Stomach smooth muscle (tissue), 2 donors: ENCODE results near the gene ZC3H10.

ENCODE experiments used
- H3K27ac ChIP-seq: one replicate; pipeline ENCODE4 v1.7.0; 2013; ENCODE audit warnings: mild to moderate bottlenecking, low read length, inconsistent platforms
- H3K27me3 ChIP-seq, 2 donors: one replicate each; pipeline ENCODE4 v1.7.0; 2013; ENCODE audit warnings: low read length in 2 of 2; ENCODE audit not compliant: insufficient read depth in 2 of 2, control insufficient read depth in 1 of 2
- H3K36me3 ChIP-seq, 2 donors: one replicate each; pipeline ENCODE4 v1.7.0; 2013; ENCODE audit warnings: low read length in 2 of 2; ENCODE audit not compliant: control insufficient read depth in 2 of 2, insufficient read depth in 2 of 2
- H3K4me1 ChIP-seq: one replicate; pipeline ENCODE4 v1.7.0; 2013; ENCODE audit warnings: low read length; ENCODE audit not compliant: control insufficient read depth, insufficient read depth
- H3K4me3 ChIP-seq, 2 donors: one replicate each; pipeline ENCODE4 v1.7.0; 2013; ENCODE audit warnings: low read length in 2 of 2
- H3K9ac ChIP-seq, 2 donors: one replicate each; pipeline ENCODE4 v1.7.0; 2013; ENCODE audit warnings: low read length in 2 of 2, mild to moderate bottlenecking in 1 of 2
- H3K9me3 ChIP-seq, 2 donors: one replicate each; pipeline ENCODE4 v1.7.0; 2013; ENCODE audit warnings: low read length in 2 of 2; ENCODE audit not compliant: control insufficient read depth in 2 of 2
- donor health status: healthy.
- donor health status: Pancreatic carcinoma.

ZC3H10 gene

DNA sequence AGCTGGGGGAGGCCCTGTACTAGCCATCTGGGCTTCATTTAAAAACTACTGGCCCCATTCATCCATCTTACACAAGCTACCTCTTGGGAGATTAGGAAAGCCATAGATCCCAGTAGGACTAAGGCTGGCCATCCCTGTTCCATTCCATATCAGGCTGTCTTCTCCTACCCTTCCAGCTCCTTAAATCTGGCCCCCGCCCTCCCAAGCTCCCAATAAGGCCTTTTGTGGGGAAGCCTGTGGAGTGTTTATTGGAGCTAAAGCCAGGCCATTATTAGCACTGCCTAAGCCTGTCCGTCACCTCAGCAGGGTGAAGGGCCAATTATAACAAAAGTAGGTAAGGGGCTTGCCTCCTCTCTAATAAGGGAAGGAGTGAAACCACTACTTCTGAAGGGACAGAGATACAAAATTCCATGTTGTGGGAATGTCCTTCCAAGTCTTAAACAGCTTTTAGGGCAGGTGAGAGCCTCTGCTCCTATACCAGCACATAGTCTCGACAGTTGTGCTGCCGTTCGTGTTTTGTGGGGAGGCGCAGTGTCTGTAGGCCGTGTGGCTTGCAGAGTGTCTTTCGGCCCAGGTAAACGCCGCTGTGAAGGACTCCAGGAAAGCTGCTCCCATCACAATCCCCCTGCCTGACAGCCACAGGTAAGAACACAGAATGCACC is 43.8 kb downstream of the ZC3H10 start:
- H3K36me3 ChIP-seq, result peaks cover 38 to 49% of the 10 kb centered on the region in 2 donors
- peak overlapping the region; percentile 100 for H3K9ac ChIP-seq
- peaks cover 57% of the 10 kb centered on the region for H3K4me1 ChIP-seq
- no peaks in the 10 kb centered on the region for H3K27me3 ChIP-seq
- no peaks in the 10 kb centered on the region for H3K9me3 ChIP-seq
- peak overlapping the region; percentile 100 for H3K27ac ChIP-seq
- H3K4me3 ChIP-seq, result peak overlapping the region; percentile 99

GRCh38 chr12:56162468-56163290 is 44.6 kb downstream of the ZC3H10 start:
- no peaks in the 10 kb centered on the region for H3K27me3 ChIP-seq
- peaks cover 49% of the 10 kb centered on the region for H3K4me1 ChIP-seq
- peak overlapping the region in 1 of 2 donors; percentile 99 for H3K4me3 ChIP-seq
- H3K9ac ChIP-seq, result no peak overlapping the region
- peak overlapping the region; percentile 100 for H3K27ac ChIP-seq
- no peaks in the 10 kb centered on the region for H3K9me3 ChIP-seq
- peaks cover 42 to 53% of the 10 kb centered on the region in 2 donors for H3K36me3 ChIP-seq

DNA sequence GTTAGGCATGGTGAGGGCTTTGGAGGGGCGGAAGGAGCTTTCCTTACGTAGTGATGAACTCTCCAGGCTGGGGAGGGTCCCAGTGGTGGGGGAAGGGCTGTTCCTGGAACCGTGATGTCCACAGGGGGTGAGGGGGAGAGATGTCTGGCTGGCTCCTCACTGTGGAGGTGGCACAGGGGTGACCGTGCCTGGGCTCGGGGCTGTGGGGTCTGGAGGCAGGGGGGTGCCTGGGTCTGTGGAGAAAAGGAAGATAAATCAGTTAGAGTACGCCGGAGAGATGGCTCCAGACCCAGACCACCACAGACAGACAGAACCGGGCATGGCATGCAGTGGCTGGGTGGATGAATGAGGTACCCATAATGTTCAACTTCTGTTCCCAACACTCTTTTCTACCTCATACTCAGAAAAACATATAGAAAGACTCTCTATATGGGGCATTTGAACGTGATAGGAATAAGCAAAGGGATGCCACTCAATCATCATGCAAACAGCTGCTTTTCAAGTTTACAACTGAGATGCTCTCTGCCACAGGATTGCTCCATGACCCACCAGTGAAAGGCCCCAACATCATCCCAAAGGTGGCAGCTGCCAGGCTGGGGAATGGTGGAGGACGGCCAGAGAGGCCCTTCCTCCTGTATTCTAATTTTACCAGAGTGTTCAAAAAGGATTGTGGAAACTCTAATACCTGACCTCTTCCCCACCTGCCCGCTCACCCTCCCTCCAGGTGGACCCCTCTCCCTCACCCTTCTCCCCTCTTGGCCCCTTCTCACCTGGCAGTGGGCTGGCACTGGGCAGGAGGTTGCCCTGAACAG is 45.7 kb downstream of the ZC3H10 start:
- Histone ChIP-seq H3K9me3 (no peaks in the 10 kb centered on the region), H3K9ac (no peak overlapping the region), H3K27me3 (no peaks in the 10 kb centered on the region), H3K27ac (peak overlapping the region; percentile 100), H3K4me3 (no peak overlapping the region), H3K36me3 (peaks cover 46 to 58% of the 10 kb centered on the region in 2 donors), H3K4me1 (peaks cover 49% of the 10 kb centered on the region)

GRCh38 chr12:56164345-56164729 is 46.3 kb downstream of the ZC3H10 start:
- H3K27ac ChIP-seq, result no peak overlapping the region
- peaks cover 49 to 55% of the 10 kb centered on the region in 2 donors for H3K36me3 ChIP-seq
- no peaks in the 10 kb centered on the region for H3K9me3 ChIP-seq
- H3K27me3 ChIP-seq, result no peaks in the 10 kb centered on the region
- peaks cover 46% of the 10 kb centered on the region for H3K4me1 ChIP-seq
- H3K9ac ChIP-seq, result no peak overlapping the region
- no peak overlapping the region for H3K4me3 ChIP-seq

DNA sequence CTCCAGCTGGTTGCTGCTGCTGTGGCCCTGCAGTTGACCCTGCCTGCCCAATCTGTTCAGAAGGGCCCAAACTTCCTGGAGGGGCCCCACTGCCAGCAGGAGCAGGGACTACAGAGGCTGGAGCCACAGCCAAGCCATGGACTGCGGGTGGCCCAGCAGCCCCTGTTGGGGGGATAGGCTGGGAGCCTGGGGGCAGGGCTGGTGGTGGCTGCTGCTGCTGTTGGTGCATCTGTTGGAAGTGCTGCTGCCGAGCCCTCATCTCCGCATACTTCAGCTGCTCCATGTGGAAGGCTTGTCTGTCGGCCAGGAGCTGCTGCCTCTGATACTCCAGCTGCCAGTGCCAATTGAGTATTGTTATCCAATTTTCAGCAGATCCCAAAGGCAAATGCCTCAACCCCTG is 47.3 kb downstream of the ZC3H10 start:
- Histone ChIP-seq H3K9me3 (no peaks in the 10 kb centered on the region), H3K27ac (peak overlapping the region; percentile 24), H3K36me3 (peaks cover 44 to 56% of the 10 kb centered on the region in 2 donors), H3K9ac (no peak overlapping the region), H3K4me1 (peaks cover 36% of the 10 kb centered on the region), H3K27me3 (no peaks in the 10 kb centered on the region), H3K4me3 (no peak overlapping the region)

DNA sequence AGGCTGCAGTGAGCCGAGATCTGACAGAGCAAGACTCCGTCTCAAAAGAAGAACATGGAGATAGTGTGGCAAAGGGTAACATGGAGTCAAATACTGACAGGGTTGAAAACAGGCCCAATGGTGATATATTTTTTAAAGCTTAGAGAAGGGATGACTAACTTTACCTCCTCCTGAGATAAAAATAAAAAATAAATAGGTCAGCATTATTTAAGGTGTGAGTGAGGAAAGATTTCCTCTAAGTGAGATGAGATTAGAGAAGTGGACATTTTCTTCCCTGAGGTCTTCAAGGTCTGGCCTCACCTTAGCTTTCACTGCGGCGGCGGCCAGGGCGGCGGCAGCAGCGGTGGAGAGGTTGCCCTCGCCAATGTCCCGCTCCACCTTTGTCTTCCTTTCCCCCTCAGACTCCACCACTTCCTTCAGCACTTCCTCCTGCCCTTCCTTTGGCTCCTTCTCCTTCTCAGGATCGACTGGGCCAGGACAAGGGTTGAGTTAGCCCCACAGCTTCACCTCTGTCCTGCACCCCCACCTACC is 51.2 kb downstream of the ZC3H10 start:
- Histone ChIP-seq H3K36me3 (peaks cover 44 to 63% of the 10 kb centered on the region in 2 donors), H3K27ac (no peak overlapping the region), H3K9me3 (no peaks in the 10 kb centered on the region), H3K4me1 (peaks cover 4% of the 10 kb centered on the region), H3K9ac (no peak overlapping the region), H3K4me3 (no peak overlapping the region), H3K27me3 (no peaks in the 10 kb centered on the region)

DNA sequence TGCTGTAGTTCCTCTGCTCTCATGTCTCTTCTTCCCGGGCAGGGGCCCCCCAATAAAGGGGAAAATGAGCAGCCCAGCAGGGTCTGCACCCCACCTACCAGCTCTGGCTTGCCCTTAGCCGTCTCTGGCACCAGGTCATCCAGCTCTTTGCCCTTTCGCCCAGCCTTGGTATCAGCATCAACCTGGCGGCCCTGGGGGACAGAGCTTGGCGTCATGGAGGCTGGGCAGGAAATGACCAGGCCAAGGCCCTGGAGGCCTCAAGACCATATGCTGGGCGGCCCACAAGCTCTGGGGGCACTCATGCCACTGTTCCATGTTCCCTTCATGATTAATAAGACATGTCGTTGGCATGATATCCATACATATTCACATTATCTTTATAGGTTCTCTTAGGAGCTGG is 54.8 kb downstream of the ZC3H10 start:
- no peaks in the 10 kb centered on the region for H3K27me3 ChIP-seq
- H3K9me3 ChIP-seq, result no peaks in the 10 kb centered on the region
- no peak overlapping the region for H3K4me3 ChIP-seq
- H3K4me1 ChIP-seq, result no peaks in the 10 kb centered on the region
- H3K9ac ChIP-seq, result no peak overlapping the region
- no peak overlapping the region for H3K27ac ChIP-seq
- peaks cover 51 to 69% of the 10 kb centered on the region in 2 donors for H3K36me3 ChIP-seq
